Activated CD4-positive, alpha-beta T cell treated with anti-CD3 and anti-CD28 coated beads for 24 hours (primary cell): ENCODE measurements around the gene C22orf39.

Source experiments
- DNase-seq, 2 donors: peaks; one replicate each; pipeline ENCODE4 v3.0.0-alpha.2; 2020; ENCODE audit warnings: low read depth in 2 of 2

Gene C22orf39

GRCh38 chr22:19430890-19431541, 16.5 kb downstream of the C22orf39 start:
- no peak for DNase-seq

- DNase-seq: no peak
Observed at GRCh38 chr22:19429950-19430889, 17.3 kb downstream of the C22orf39 start.

DNA sequence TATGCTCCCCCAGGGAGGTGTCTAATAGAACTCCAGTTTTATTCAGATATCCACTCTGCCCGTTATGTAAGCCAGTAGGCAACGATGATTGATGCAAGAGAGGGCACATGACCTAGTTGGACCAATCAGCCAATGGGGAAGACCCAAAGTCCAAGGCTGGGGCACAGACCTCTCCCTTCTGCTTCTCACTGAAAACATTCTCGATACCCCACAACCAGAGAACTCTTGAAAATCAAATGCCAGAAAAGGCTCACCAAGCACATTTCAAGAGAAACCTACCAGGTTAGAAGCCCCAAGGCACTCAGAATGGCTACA, 23.4 kb downstream of the C22orf39 start:
- DNase-seq: no peak

DNA sequence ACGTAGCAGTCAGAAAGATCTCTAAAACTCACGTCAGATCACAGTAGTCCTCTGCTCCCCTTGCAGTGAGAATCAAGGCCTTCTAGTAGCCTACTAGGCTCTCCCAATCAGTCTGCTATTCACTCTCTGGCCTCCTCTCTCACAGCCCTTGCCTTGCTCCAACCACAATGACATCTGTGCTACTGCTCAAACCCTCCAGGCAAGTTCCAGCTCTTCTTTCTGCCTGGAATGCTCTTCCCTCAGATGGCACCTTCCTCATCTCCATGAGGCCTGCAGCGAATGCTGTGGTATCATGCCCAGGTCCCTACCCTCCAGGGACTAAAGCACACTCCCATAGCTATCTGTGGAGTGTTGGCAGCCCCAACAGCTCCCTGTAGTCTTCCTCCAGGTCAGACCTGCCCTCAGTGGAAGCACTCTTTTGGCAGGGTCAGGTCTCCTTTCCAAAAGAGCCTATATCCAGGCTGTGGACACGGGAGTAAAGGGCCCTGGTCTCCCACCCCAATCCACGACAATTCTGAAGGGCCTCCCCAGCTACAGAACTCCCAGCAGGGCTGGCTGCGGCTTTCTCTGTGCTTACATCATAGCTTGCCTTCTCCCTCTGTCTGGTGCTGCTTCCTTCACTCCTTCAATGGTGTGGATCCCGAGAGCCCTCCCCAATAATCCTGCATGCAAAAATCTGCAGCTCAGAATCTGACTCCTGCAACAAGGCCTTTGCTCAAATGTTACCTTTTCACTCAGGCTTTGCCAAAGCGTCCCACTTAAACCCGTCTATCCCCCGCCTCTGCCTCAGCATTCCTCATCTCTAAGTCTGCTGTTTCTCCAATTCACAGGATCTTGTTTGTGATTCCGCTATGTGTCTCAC, 24.8 kb downstream of the C22orf39 start:
- DNase-seq: no peak

- DNase-seq: no peak
Observed at GRCh38 chr22:19420321-19420720, 27.2 kb downstream of the C22orf39 start.

GRCh38 chr22:19419464-19420178, 27.9 kb downstream of the C22orf39 start:
- DNase-seq: peak in 1 of 2 donors; percentile 23

GRCh38 chr22:19419086-19419463, 28.4 kb downstream of the C22orf39 start:
- no peak for DNase-seq

DNA sequence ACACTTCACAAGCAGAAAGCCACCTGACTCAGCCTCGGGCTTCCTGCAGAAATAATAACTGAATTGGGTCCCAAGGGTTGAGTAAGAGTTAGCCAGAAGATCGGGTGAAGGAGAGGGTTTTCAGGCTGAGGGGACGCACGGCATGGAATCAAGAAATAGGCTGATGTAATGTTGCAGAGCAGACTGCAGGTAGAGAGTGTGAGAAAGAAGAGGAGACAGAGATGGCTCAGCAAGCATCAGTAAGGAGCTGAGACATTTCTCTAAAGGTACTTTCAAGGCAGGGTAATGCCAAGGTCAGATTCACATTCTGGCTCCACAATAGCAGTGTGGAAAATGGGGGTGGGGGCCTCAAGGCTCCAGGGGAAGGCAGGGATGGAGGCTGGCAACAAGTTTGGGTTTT, 34.6 kb downstream of the C22orf39 start:
- DNase-seq: no peak

DNA sequence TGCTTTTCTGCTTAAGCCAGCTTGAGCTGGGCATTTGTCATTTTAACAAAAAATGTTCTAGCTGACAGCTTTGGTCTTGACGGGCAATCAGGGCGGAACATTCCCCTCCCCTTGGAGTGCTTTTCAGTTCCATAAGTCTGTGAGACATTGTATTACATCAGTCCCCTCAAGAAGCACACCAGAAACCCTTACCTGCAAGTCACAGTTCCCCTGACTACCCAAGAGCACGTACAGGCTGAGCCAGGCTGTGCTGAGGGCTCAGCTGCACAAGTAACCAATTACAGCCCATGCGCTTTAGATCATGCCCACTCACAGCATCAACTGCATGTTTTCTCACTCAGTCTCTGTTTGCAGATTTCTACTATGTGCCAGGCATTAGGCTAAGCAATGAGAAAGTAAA, 35.0 kb downstream of the C22orf39 start:
- no peak for DNase-seq

DNA sequence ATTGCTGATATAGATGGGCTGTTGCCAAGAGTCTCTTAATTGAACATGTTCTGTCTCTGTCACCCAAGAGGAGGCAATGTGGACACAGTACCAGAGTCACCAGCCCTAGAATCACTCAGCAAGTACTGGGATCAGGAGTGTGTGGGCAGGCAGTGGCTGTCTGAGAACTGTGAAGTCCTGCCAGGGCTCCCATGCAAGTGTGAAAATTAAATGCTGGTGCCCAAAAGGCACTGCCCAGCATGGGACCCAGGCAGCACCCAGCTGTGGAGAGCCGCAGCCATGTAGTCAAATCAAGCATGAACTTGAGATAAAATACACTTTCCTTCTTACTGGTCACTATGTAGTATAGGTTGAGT, 35.8 kb downstream of the C22orf39 start:
- no peak for DNase-seq

GRCh38 chr22:19410941-19411689, 36.4 kb downstream of the C22orf39 start:
- no peak for DNase-seq

DNA sequence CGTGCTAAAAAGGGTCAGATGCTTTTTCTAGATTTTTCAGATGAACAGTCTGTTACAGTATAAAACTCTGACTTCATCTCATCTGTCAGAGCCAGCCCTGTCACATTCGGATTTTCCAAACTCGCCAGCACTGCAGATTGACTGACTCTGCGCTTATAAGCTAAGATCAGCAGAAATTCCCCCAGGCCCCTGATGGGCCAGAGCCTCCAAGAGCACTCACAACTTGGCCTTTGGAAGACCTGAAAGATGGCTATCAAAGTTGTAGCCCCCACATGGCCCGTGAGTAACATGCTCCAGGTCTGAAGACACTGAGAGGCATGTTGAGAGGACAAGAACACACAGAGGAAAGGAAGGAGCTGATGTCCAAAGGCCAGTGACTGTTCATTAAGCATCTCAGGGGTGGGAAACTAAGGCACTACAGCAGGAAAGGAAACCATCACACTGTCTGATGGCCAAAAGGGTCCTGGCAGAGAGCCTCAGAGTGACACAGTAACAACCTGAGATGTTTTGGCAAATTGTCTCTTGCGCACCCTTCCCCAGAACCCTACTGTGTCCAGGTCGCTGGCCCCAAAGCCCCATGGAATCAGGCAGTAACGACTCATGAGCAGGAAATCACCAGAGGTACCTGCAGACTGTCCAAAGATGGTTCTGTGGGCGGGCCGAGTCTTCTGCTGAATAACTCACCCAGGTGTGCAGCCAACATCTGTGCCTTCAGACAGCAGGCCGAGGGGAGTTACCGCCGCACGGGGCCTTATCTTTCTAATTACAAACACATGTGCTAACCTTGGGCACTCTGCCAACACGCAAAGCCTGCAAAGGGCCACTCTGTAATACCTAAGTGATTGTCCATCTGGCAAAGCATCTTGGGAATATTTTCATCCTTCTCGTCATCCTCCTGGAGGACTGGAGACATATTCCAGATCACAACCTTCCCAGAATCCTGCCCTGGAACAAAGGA, 39.6 kb downstream of the C22orf39 start:
- DNase-seq: no peak

- DNase-seq: no peak
Observed at GRCh38 chr22:19406846-19407245, 40.7 kb downstream of the C22orf39 start.

DNA sequence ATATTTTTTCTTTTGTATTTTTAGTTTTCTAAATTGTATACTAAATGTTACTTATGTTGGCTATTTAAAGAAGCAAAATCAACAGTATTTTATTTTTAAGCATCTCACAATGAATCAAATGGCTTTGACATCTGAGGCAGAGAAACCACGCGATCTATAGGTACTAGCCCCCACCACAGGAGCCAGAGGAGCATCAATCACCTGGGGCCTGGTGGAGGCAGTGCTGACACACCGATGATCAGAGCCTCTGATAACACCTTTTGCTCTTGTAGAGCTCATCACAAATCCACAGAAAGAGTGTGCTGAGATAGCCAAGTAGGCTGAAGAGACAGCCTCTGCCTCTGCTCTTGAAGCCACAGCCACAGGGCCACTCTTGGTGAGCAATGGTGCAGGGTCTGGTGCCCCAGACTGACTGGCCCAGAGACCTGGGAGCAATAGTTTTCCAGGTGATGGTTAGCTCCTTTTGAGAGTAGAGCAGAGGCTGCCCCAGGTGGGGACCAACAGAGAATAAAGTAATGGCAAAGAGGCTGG, 41.2 kb downstream of the C22orf39 start:
- DNase-seq: no peak

GRCh38 chr22:19405652-19406051, 41.9 kb downstream of the C22orf39 start:
- DNase-seq: no peak

- no peak for DNase-seq
Observed at GRCh38 chr22:19405133-19405532, 42.4 kb downstream of the C22orf39 start.

DNA sequence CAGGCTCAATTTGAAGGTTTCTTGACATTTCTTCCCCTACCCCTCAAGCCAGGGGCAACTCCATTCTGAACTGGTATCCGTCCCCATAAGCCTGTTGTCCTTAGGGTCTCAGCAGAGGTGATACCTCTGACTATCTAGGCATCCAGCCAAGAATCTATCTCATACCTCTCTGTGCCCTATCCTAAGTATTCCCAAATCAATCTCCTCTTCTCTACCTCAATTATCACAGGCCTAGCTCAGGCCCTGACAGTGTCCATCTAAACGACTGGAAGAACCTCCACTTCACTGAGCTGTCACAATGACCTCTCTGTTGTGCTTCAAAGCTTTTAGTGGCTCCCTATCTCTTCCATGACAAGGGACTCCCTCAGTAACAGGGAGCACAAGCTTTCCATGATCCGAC, 42.8 kb downstream of the C22orf39 start:
- no peak for DNase-seq

DNA sequence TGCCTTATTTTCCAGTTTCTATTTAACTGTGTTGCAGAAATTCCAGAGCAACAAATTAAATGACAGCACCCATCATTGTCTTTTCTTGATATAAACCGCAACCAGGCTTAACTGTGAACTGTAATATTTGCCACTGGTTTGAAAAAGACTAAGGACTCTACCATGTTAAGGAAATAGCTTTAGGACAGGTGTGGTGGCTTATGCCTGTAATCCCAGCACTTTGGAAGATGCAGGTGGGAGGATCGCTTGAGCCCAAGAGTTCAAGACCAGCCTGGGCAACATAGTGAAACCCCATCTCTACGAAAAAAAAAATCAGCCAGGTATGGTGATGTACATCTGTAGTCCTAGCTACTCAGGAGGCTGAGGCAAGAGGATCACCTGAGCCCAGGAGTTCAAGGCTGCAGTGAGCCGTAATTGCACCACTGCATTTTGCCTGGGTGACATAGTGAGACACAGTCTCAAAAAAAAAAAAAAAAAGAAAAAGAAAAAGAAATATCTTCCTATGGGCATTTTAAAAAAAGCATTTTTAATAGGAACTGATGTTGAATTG, 44.8 kb downstream of the C22orf39 start:
- no peak for DNase-seq

GRCh38 chr22:19401483-19401882, 46.0 kb downstream of the C22orf39 start:
- no peak for DNase-seq
